ENCODE data around the gene UGP2.

DNA sequence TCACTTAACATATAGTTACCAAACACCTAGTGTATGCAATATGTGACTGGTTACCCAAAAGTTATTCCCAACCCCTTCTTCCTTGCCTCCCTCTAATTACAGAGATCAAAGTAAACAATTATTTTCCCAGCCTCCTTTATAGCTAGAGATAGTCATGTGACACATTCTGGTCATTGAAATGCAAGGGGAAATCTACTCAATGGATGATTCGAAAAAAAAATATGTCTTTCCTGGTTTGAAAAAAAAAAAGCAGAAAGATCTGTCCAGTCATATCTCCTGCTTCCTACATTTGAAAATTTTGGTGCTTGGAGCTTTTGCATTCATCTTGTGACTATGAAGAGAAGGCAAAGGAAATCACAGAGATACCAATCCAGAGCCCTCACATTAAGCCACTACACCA, 27.6 kb upstream of the UGP2 start:
- TF ChIP-seq CTCF (IDR thresholded peaks at IDR 0.05) = no peak
- no peak for TF ChIP-seq POLR2A (IDR thresholded peaks at IDR 0.05)
- no peak for TF ChIP-seq POLR2AphosphoS5 (IDR thresholded peaks at IDR 0.05)

Measured in suprapubic skin (tissue), 4 donors.